ENCODE measurements around the gene IGLL1.
"Not testable (repeated sequence)": the region's sequence is repeated elsewhere in the genome, so short reads cannot be mapped to it uniquely, and the experiment has no call there.

IGLL1 gene

DNA sequence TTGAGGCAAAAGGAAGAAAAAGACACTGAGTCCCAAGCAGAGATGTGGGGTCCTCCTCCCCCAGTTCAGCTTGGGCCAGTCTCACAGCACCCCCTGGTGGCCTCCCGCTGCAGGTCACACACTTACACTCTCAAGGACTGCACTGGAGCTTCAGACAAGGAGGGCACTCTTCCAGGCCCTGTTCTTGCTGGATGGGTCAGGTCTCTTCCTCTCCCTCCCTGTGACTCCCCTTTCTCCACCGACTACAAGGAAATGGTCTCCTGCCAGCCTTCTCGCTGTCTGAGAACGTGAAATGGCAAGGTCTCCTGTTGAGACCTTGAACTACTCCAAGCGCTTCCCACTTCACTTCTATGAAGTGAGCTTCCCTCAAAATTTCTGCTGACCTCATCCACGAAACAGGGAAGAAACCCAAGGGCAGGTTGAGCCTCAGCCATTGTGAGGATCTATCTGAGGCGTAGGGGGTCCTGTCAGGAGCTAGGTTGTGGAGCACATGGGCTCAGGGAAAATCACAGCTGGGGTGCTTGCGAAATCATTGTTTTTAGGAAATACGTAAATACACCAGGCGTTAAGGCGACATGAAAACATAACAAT is 11.2 kb upstream of the IGLL1 start:
- DNase-seq: peak; percentile 80

DNA sequence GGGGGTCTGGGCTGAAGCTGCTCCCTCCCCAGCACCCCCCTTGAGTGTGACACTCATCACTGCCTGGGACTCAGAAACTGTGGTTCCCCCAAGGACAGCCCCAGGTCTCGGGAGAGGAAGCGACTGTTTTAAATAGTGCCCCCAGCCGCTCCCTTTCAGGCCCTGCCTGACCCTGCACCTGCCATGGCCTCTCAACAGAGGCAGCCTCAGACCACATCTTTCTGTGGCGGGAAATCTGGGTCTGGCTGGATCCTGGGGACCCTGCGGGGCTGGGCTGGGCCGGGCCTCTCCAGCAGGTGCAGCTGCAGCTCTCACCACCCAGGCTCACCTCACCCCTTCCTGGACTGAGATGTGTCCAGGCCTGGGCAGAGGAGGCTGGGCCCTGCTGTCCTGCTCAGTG is 3.7 kb upstream of the IGLL1 start:
- DNase-seq: no peak

DNA sequence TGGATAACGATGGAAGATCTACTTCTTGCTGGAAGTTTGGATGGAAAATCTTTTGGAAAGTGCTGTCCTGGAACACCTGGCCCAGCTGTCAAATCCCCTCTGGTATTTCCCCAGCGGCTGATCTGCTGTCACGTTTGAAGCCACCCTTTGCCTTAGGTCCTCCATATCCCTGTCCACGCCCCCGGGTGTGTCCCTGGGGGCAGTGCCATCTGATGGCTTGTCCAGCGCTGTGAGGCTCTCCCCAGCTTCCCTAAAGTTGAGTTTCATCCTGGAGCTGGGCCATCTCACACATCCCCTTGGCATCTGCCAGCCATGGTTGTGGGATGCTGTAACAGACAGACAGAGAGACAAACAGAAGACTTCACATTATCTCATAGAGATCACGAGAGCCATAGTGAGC is 3.1 kb upstream of the IGLL1 start:
- DNase-seq: no peak

DNA sequence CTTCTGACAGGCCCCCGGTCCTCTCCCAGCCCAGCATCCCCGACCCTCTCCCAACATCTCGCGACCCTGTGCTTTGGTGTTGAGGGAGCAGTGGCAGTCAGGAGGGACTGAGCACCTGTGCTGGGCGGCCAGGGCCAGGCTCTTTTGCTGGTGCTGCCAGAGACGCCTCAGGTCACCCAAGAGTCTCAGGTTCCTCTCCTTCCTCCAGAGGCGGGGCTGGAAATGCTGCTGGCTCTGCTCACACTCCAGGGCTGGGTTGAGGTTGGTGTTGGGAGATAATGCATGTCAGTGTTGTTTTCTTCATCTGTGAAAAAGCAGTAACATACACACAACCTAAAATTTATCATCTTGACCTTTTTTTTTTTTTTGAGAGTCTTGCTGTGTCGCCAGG is 1.2 kb upstream of the IGLL1 start:
- no peak for DNase-seq

DNA sequence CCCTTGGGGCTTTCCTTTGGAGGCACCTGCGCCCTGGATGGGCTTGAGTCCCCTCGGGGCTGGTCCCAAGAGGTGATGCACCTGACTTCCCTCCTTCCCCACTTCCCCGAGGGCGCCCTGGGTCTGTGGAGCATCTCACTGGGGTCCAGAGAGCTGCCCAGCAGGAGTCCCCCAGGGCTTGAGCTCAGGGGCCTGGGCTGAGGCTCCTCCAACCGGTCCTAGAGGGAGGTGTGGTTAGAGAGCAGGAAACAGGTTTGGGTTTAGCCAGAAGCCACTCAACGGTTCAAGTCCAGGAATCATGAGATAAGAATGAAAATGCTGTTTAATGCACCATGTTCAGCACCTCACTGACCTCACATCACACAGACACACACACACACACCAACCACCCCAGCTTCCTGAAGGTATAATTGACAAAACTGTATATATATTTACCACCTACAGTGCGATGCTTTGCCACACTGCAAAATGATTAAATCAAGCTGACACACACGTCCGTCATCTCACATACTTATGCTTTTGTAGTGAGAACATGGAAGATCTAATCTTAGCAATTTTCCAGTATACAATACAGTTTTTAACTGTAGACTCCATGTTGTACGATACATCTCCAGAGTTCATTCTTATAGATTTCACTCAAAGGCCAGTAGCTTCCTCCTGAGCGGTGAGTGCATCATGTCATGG is 628 bp upstream of the IGLL1 start:
- DNase-seq: no peak

DNA sequence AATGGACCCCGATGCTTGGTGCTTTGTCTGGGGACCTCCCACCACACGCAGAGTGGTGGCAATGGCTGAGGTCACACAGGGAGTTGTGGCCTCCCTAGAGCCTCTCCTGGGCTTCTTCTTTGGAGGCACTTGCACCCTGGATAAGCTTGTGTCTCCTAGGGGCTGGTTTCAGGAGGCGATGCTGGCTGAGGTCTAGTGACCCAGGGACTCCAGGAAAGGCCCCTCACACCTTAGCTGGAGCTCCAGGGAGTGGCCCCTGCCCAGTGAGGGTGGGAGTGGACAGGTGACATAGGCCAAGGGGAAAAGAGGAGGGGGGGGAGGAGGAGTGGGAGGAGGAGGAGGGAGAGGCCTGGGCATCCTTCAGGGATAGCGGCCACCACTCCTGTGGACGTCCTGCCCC is 810 bp downstream of the IGLL1 start:
- no peak for DNase-seq

DNA sequence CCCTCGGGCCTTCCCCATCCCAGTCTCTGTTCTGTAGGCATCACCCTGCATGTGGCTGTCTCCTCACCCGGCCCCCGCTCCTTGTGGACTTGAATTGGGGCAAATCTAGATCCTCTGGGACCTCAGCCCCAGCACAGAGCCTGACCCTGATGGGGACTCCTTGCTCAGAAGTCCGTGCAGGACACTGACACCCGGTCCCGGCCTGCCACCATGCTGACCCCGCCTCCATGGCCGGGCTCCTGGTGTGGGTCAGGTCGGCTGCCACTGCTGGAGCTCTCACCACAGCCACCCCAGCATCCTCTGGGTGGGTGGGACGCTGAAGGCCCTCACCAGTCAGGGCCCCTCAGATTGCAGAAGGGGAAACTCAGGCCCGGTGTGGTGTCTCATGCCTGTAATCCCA is 1.8 kb downstream of the IGLL1 start:
- no peak for DNase-seq

DNA sequence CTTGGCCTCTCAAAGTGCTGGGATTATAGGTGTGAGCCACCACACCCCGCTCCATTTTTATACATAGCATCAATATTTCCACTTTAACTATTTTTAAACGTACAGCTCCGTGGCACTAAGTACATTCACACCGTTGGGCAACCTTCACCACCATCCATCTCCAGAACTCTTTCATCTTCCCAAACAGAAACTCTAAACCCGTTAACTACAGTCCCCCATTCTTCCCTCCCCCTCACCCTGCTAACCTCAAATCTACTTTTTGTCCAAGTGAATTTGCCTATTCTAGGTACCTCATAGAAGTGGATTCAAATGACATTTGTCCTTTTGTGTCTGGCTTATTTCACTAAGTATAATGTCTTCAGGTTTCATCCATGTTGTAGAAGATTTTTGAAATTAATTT is 3.4 kb downstream of the IGLL1 start:
- DNase-seq: no peak

DNA sequence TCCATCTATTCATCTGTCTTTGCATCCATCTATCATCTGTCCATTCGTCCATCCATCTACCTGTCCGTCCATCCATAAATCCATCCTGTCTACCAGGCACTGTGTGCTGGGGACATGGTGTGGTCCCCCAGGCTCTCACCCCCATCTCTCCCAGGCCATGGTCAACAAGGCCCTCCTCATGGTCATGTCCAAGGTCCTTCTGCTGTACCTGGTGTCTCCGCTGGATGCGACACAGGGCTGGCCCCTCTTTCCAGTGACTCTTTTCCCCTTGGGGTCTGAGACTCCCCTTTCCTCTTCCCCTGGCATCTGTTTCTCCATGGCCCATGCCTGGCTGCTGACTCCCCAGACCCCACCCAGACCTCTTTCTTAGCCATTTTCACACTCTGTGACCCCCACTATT is 4.5 kb downstream of the IGLL1 start:
- DNase-seq: no peak

DNA sequence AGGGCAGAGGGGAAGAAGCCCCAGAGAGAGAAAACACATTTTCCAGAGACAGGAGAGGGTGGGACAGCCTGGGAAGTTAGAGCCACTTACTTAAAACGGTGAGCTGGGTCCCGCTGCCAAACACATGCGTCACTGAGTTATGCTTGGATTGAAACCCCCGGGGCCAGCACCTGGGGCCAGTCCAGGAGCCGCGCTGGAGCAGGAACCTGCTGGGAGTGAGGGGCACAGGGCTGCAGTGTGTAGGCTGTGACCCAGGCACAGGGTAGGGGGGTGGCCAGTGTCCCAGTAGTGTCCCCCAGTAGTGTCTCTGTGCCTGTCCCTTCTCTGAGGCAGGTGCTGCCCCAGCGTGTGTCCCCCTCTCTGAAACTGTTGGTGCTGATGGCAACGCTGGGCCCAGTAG is 5.2 kb downstream of the IGLL1 start:
- DNase-seq: no peak

DNA sequence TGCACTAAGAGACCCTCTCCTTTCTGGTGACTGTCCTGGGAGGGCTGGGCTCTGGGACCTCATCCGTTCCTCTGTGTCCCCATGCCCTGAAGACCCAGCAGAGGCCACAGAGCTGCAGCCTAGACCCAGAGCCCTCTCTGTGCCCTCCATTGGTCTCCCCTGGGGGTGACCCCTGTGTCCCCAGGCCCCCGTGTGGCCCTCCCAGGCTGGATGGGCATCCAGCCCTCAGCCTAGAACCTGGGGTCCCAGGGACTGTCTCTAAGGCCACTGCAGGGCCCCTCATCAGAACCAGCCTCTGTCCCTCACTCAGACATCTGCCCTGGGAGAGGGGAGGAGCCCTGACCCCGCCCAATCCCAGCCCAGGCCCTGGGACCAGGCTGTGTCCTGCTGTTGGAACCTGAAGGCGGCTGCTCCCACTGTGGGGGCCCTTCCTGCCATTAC is 5.7 kb downstream of the IGLL1 start:
- DNase-seq: no peak

DNA sequence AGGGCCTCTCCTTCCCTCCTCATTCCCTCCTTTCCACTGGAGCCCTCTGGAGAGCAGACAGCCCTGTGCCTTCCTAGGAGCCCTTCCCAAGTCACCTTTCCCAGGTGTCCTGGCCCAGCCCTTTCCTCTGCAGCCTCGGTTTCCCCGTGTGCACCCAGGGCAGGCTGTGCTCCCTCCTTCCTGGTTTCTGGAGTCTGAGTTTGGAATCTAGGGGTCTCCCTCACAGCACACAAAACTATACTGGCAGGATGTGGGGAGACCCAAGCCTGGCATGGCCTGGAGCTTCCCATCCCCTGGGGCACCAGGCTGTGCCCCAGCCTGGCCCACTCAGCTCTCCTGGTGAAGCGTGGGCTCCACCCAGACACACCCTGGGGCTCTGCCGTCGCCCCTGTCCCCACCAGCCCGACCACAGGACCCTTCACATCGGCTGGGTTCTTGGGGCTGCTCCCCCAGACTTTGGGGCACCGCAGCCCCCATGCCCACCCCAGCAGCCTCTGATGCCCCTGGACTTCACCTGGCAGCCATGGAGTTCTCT is 6.3 kb downstream of the IGLL1 start:
- DNase-seq: not testable (repeated sequence)

DNA sequence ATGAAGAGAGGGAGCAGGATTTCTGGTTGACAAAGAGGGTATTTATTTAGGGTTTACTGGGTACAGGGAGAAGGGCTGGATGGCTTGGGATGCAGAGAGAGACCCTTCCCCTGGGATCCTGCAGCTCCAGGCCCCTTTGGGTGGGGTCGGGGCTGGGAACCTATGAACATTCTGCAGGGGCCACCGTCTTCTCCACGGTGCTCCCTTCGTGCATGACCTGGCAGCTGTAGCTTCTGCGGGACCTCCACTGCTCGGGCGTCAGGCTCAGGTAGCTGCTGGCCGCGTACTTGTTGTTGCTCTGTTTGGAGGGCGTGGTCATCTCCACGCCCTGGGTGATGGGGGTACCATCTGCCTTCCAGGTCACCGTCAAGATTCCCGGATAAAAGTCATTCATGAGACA is 7.0 kb downstream of the IGLL1 start:
- DNase-seq: not testable (repeated sequence)

DNA sequence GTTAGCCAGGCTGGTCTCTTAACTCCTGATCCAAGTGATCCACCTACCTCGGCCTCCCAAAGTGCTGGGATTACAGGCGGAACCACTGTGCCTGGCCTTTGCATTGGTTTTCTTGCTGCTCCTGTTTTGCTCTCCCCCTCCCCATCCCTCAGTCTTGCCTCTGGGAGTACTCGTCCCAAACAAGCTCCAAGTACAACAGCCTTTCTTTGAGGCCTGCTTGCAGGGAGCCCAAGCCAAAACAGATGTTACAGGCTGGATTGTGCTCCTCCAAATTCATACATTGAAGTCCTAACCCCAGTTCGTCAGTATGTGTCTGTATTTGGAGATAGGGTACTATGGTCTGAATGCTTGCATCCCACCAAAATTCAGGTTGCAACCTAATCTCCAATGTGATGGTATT is 8.6 kb downstream of the IGLL1 start:
- DNase-seq: no peak

DNA sequence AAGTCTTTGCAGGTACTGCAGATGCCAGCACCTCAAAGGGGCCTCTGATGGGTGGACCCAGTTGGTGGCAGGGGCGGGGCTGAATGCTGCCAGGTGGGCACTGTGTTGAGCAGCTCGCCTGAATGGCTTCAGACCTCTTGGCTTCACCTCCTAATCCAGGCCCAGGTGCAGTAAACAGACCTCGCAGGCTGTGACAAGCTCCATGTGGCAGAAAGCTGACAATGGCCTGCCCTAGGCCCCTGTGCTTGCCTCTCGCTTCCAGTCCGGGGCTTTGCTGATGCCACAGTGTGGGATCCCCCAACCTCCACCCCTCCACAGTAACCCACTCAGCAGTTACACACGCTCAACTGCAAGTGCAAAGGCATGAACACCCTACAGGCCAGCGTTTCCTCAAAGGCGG is 9.4 kb downstream of the IGLL1 start:
- no peak for DNase-seq

DNA sequence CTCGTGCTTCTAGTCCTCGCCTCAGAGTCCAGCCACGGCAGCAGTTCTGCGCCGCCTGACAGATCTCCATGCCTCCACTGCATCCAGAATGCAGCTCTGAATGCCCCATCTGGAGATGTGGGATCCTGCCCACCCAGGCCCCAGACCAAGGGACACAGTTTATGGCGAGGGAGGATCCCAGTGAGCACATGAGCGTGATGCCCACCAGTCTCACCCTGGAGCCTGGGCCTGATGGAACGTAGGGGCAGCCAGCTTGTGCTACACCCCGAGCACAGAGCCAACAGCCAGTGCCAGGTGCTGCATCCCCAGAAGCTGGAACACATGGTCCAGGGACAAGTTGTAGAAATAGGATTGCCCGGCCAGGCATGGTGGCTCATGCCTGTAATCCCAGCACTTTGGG is 10.4 kb downstream of the IGLL1 start:
- no peak for DNase-seq

DNA sequence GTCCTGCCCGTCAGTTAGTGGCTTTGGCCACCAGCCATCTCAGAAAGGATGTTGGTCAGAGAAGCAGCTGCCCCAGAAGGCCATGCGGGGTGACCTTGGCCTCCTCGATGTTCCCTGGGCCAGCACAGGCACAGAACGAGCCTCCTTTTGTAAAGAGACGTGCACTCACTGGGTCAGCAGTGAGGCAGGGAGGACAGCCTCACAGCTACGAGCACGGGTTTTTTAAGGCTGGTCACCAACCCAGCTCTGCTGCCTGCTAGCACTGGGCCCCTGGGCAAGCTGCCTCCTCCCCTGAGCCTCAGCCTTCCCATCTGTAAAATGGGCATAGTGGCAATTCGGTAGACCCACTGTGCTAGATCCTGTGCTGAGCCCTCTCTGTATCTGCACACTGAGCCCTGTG is 10.8 kb downstream of the IGLL1 start:
- DNase-seq: no peak

DNA sequence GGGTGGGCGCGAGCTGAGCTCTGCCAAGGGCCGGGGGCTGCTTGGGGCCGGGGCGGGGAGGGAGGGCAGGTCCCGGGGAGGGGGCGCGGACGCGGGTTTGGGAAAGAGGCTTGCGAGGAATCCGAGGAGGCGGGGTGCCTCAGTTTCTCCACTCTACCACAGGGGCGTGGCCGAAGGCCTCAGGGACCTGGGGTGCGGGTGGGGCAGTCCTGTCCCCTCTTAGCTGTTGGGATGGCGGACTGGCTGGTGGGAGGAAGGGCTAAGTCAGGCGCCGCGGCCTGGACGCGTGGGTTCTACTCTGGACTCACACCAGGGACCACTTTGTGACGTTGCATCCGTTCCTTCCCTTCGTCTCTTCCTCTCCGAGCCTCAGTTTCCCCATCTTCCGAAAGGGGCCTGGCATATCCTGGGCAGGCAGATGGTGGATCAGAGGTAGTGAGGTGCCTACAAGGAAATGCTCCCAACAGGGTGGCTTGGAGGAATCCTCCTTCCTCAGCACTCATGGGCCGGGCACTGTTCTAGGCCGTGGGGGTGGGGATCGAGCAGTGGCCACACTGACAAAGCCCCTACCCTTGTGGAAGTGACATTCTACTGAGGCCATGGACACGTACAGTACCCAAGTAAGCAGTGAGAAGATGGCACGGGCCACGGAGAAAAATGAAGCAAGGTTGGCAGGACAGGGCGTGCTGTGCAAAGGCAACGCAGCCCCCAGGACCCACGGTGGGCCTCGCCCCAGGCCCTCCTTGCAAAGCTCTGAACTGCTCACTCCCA is 13.2 kb downstream of the IGLL1 start:
- no peak for DNase-seq

DNA sequence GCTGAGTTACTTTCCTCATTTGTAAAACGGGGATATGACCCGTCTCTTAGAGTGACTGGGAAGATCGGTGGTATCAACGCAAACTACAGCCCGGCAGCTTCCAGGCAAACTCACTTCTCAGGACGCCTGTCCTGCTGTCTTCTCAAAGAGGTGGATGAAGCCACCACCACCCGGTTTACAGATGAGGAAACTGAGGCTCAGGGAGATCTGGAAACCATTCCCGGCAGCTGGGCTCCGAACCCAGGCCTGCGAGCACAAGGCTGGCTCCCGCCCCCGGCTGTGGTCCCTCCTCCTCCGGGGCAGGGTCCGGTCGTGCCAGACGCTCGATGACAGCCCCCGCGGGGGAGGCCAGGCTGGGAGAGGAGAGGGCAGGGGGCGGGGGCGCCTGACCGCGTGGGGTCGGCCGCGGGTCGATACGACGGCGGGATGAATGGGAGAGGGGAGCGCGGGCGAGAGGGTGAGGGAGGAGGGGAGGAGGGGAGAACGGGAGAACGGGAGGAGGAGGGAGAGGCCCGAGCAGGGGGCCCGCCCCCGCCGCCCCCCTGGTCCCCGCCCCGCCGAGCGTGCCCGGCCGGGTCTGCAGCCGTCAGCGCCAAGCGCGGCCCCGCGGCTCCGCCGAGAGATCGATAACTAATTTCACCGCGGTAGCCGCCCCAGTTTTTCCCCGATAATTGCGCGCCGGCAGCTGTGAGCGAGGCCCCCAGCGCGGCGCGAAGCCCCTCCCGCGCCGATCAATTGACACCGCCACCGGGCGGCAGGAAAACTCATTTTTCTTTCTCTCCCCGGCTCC is 14.0 kb downstream of the IGLL1 start:
- DNase-seq: peak; percentile 67

DNA sequence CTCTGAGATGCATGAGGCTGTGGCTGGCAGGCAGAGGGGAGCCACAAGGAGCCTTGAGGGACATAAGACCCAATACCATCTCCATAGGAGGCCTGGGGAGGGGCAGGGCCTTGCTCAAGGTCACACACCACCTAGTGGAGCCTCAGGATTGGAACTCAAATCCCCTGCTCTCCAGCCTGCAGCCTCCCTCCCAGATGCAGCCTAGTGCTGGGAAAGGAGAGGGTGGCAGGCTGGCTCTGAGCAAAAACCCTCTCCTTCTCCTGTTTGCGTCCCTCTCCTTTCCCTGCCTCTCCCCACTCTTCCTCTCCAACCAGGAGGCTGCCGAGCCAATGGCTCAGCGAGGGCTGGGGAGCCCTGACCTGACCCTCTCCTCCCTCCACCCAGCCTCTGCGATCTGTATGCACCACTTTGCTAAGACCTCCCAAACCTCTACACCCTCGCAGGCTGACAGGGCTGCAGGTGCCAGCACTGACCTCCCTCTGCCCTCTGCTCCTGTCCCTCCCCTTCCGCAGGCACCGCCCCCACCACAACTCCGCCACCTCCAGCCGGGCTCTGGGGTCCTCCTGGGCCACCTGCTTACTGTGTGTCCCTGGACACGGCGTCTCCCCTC is 14.7 kb downstream of the IGLL1 start:
- peak; percentile 72 for DNase-seq

DNA sequence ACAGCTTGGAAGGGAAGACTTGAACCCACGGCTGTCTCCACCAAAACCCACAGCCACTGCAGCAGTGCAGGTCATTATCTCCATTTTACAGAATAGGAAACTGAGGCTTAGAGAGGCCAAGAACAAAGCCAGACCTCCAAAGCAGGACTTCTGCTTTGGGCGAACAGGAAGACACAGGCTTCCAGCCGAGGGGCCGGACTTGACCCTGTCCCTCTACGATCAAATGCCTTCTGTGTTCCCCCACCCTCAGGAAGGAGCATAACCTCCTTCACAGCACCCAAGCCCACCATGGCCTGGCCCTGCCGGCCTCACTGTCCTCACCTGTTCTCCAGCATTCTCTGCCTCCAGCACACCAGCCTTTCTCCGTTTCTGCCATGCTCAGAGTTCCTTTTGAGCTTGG is 15.8 kb downstream of the IGLL1 start:
- DNase-seq: no peak

DNA sequence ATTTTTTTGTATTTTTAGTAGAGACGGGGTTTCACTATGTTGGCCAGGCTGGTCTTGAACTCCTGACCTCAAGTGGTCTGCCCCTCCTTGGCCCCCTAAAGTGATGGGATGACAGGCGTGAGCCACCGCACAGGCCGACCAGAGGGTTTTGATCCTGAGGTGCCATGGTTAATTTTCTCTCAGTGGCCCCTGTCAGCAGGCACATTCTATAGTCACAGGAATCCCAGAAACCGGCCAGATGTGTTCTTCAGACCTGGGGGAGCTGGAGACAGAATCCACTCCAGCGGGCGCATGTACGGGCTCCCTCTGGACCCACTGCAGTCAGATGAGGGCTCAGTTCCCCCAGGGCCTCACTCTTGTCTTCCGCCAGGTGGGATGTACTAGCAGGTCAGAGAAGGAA is 17.0 kb downstream of the IGLL1 start:
- DNase-seq: no peak

DNA sequence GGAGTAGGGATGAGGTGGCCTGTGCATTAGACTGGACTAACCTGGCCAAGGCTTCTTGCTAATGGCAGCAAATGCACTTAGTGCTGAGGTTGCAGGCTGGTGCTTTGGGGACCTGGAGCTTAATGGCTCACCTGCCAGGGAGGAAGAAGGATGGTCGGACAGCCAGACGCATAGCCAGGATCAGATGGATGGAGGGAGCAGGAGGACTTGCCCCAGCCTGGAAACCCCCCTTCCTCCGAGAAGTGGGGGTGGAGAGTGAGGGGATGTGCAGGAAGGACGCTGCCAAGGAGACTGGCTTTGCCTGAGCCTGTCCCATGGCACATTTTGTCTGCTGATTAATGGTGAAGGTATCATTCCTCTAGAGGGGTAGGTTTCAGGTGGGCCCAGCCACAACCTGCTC is 17.9 kb downstream of the IGLL1 start:
- DNase-seq: no peak
